HG02623 (cell line): ENCODE data around the gene PALMD.

Source experiments
- ATAC-seq: cut with Tn5 transposase; IDR thresholded peaks from one replicate; pipeline ENCODE4 v1.9.1; 2021; ENCODE audit warnings: moderate library complexity; ENCODE audit not compliant: unreplicated experiment

PALMD gene, protein sequence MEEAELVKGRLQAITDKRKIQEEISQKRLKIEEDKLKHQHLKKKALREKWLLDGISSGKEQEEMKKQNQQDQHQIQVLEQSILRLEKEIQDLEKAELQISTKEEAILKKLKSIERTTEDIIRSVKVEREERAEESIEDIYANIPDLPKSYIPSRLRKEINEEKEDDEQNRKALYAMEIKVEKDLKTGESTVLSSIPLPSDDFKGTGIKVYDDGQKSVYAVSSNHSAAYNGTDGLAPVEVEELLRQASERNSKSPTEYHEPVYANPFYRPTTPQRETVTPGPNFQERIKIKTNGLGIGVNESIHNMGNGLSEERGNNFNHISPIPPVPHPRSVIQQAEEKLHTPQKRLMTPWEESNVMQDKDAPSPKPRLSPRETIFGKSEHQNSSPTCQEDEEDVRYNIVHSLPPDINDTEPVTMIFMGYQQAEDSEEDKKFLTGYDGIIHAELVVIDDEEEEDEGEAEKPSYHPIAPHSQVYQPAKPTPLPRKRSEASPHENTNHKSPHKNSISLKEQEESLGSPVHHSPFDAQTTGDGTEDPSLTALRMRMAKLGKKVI

GRCh38 chr1:99645699-99646531 lies at the start of gene PALMD:
TSS of gene PALMD (plus strand) at chr1:99646113. CDS start at chr1:99646318, 205 bp downstream.
- ATAC-seq: no peak

GRCh38 chr1:99598738-99599411 lies 47.0 kb upstream of the PALMD start:
- ATAC-seq: no peak

DNA sequence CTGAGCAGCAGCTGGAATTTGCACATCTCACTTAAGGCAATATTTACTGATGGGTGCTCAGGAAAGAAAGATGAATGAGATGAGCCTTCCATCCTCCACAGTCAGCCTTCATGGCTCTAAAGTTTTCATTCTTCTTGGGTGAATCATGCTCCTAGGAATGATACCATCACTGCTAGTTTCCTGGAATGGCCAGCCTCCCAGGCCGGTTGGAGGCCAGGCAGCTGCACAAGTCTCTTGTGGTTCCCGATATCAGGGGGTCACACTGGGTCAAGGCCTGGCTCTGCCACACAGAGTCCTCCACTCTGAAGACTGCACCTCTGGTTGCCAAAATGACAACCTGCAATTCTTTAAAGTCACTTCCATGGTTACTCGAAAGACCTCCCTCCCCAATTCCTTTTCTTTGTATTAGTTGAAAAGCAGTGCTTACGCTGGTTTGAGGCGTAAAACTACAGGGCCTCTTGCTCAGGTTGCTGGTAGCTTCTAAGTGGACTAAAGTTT lies 46.2 kb upstream of the PALMD start:
- no peak for ATAC-seq

- ATAC-seq: no peak
Observed at GRCh38 chr1:99600782-99601181, 45.1 kb upstream of the PALMD start.

- no peak for ATAC-seq
Observed at GRCh38 chr1:99601208-99601607, 44.7 kb upstream of the PALMD start.

DNA sequence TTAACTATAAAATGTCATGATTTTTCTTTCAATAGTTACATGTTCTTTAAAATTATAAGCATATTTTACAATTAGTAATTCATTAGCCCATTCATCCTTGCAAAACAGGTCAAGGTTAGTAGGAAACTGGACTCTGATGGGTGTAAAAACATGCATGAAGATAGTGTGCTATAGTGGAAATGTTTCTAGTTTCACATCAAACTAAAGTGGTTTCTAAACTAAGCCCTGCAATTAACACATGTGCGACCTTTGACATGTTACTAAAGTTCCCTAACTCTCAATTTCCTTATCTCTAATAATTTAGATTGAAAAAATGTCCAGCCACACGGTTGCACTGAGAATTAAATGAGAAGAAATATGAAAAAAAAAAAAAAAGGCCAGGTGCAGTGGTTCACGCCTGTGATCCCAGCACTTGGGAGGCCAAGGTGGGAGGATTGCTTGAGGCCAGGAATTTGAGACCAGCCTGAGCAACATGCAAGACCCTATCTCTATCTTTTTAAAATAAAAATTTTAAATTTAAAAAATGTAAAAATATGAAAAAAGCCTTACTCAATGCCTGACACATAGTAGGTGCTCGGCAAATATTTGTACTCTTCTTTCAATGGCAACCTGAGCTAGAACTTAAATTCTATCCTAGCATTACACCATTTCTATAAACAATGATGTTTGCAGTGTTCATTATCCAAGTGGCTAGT lies 44.1 kb upstream of the PALMD start:
- no peak for ATAC-seq

GRCh38 chr1:99602404-99602969 lies 43.4 kb upstream of the PALMD start:
- no peak for ATAC-seq

DNA sequence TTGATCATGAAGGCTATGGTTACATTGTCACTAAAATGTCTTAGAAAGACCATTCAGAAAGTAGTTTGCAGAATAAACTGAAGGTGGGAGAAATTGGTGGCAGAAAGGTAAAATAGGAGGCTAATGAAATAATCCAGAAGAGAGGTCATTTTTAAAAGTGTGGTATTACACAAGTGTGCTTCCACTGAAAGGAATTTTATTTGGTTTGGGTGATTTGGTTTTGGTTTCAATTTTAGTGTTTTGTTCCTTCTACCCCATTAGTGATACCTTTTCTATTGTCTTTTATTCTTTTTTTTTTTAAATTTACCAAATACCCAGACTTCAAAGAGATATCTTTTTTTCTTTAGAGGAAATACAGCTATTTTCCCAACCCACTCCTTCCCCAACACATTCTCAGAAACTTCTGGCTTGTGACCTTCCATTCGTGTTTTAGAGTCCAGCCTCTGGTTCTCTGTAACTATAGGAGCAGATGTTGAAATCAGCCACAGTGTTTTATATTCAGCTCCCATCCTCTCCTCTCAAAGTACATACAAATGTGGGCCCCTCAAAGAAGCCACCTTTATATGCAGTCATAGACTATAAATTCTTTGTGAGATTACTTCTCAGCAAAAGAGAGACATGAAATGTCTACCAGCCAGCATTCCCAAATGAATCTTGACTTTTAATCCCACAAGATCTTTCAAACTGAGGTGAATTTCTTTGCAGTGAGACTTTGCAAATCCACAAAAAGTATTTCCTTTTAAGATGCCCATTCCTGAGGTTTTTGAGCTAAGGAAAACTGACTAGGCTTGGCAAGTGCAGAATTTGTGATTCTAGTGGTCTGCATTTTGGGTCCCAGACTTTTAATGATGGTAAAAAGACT lies 42.0 kb upstream of the PALMD start:
- ATAC-seq: no peak

- ATAC-seq: no peak
Observed at GRCh38 chr1:99606306-99606705, 39.6 kb upstream of the PALMD start.

DNA sequence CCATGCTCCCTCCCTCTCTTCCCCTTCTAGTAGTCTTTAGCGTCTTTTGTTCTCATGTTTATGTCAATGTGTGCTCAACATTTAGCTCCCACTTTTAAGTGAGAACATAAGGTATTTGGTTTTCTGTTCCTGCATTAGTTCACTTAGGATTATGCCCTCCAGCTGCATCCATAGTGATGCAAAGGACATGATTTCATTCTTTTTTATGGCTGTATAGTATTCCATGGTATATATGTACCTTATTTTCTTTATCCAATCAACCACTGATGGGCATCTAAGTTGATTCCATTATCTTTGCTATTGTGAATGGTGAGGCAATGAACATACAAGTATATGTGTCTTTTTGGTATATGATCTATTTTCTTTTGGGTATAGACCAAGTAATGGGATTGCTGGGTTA lies 38.3 kb upstream of the PALMD start:
- no peak for ATAC-seq

DNA sequence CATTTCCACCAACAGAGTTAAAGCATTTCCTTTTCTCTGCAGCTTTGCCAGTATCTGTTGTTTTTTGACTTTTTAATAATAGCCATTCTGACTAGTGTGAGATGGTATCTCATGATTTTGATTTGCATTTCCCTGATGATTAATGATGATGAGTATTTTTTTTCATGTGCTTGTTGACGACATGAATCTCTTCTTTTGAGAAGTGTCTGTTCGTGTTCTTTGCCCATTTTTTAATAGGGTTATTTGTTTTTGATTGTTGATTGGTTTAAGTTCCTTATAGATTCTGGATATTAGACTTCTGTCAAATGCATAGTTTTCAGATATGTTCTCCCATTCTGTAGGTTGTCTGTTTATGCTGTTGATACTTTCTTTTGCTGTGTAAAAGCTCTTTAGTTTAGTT lies 37.9 kb upstream of the PALMD start:
- no peak for ATAC-seq

DNA sequence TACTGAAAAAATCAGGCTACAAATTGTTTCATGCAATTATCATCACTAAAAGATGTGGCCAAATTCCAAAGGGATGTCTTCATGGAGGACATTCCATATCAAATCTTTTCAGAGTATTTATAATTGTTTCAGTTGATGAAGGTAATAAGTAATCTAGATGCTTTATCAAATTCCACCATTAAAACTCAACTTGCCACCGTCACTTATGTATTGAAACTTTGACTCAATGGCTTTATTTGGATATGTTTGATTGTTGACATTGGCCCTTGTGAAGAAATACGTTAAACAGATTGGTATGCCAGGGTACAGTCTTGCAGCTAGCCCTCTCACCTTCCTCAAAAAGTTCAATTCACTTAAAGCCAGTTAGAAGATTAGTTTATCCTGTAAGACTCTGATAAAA lies 32.2 kb upstream of the PALMD start:
- ATAC-seq: no peak

DNA sequence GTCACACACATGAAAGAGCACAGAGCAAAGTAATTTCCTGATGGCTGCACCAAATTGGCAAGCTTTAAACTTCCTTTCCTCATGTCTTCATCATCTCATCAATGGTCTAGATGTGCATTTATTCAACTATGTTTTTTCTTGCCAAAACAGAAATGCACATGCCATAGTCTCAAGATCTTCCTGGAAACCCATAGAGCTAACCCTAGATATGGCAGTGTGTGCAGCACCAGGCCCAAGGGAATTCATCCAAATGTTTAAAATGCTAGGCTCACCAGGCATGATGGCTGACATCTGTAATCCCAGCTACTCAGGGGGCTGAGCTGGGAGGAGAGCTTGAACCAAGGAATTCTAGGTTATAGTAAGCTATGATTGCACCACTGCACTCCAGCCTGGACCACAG lies 31.2 kb upstream of the PALMD start:
- ATAC-seq: no peak

DNA sequence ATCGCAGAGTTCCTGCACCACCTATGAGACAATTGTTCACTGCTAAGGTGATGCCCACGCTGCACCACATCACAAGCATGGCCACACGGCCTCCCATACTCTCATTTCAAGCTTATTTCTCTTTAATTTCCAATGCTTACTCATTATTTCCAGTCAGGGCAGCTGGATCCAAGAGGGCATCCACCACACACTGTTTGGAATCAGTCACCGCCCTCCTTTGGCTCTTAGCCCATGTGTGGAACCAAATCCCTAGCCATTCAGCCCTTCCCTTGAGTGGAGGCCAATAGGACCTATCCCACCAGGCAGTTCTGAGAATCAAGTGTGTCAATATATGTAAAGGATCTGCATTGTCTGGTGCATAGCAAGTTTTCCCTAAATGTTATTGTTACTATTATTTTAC lies 26.3 kb upstream of the PALMD start:
- ATAC-seq: no peak

GRCh38 chr1:99621340-99621901 lies 24.5 kb upstream of the PALMD start:
- ATAC-seq: no peak

GRCh38 chr1:99622702-99623347 lies 23.1 kb upstream of the PALMD start:
- no peak for ATAC-seq

- no peak for ATAC-seq
Observed at GRCh38 chr1:99623554-99623953, 22.4 kb upstream of the PALMD start.

DNA sequence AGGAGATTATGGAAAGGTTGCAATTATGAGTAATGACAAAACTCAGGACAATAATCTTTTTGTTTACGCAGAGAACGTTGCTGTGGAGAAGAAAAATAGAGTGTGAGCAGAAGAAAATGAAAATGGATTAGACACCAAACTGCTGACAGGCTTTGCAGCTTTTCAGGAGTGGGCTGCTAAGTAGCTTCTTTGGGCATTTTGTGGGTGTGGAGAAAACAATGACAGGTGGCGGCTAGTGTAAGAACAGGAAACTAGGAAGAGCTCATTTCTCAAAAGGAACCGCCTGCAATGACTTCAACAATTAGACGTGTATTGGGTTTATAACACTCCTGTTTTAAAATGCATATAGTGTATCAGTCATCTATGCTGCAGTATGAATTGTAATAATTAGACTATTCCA lies 18.3 kb upstream of the PALMD start:
- ATAC-seq: no peak
